HL-60 (cell line): ENCODE data around the gene JUP.

Experiments
- DNase-seq, 2 experiments: peaks; one replicate each; pipeline ENCODE4 v3.0.0-alpha.2; 2010 to 2020; ENCODE audit warnings: low read depth in 1 of 2, low spot score in 1 of 2
- H3K27ac ChIP-seq: fragments of 250-450 bp; sonication (Bioruptor Pico); replicated peaks from 2 replicates; pipeline ENCODE4 v1.5.1; 2020; ENCODE audit warnings: mild to moderate bottlenecking, moderate library complexity
- H3K27me3 ChIP-seq: fragments of 250-450 bp; sonication (Bioruptor Pico); 2 replicates; pipeline ENCODE4 v1.5.1; 2021; ENCODE audit warnings: mild to moderate bottlenecking, moderate library complexity; ENCODE audit not compliant: insufficient read depth, poor library complexity, severe bottlenecking
- H3K4me3 ChIP-seq: replicated peaks from 2 replicates; pipeline ENCODE4 v1.5.1; 2011; ENCODE audit warnings: mild to moderate bottlenecking, control low read depth, low read length; ENCODE audit not compliant: insufficient read depth
- GABPA ChIP-seq: IDR thresholded peaks from 2 replicates; pipeline ENCODE4 v1.6.1; 2012; ENCODE audit warnings: low read depth
- POLR2AphosphoS5 ChIP-seq: IDR thresholded peaks from 2 replicates; pipeline ENCODE4 v1.6.1; 2012; ENCODE audit warnings: low read depth
- SPI1 ChIP-seq: IDR thresholded peaks from 2 replicates; pipeline ENCODE4 v1.6.1; 2012; ENCODE audit warnings: low read depth, mild to moderate bottlenecking, borderline replicate concordance
- TF ChIP-seq, protein P1 (sequence below): IDR thresholded peaks from one replicate; pipeline ENCODE4 v1.5.1; 2011; ENCODE audit warnings: low read length, control low read depth, inconsistent platforms; ENCODE audit not compliant: insufficient read depth
- TF ChIP-seq, protein P2 (sequence below): IDR thresholded peaks from 2 replicates; pipeline ENCODE4 v1.6.1; 2012; ENCODE audit warnings: low read depth; ENCODE audit not compliant: insufficient replicate concordance

JUP gene

DNA sequence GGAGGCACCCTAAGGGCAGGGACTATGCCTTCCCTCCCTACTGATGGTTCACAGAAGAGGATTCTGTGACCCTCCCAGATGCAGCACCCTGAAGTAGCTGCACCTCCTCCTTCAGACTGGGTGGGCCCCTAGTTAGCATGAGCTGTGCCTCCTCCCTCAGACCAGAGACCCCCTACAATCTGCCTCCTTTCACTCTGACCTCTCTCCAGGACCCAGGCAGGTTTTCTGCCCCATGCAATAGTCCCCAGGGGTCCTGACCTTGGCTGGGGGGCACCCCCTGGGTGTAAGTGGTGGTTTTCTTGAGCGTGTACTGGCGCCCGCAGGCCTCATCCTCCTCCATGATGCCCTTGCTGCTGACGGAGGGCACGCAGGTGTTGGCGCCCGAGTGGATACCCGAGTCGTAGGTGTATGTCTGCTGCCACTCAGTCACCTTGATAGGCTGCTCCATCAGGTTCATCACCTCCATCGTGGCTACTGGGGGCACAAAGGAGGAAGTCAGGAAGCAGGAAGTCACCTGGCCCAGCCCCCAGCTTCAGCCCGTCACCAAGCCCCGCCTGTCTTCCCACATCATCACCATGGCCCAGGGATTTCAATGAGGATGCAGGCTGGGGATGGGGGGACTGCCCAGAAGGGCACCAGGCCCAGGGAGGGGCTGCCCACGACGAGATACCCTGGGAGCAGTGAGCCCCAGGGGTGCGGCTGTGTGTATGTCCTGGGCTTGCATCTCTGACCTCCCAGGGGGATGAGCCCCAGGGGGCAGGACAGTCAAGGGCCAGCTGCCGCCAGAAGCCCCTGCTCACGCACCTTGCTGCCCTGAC is 14.9 kb downstream of the JUP start:
- Histone ChIP-seq H3K27me3 (no peaks in the 10 kb centered on the region), H3K27ac (no peak overlapping the region), H3K4me3 (no peak overlapping the region)
- no peak for DNase-seq
- TF ChIP-seq, protein P1, sequence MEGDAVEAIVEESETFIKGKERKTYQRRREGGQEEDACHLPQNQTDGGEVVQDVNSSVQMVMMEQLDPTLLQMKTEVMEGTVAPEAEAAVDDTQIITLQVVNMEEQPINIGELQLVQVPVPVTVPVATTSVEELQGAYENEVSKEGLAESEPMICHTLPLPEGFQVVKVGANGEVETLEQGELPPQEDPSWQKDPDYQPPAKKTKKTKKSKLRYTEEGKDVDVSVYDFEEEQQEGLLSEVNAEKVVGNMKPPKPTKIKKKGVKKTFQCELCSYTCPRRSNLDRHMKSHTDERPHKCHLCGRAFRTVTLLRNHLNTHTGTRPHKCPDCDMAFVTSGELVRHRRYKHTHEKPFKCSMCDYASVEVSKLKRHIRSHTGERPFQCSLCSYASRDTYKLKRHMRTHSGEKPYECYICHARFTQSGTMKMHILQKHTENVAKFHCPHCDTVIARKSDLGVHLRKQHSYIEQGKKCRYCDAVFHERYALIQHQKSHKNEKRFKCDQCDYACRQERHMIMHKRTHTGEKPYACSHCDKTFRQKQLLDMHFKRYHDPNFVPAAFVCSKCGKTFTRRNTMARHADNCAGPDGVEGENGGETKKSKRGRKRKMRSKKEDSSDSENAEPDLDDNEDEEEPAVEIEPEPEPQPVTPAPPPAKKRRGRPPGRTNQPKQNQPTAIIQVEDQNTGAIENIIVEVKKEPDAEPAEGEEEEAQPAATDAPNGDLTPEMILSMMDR, result no peak
- no peak for TF ChIP-seq GABPA
- TF ChIP-seq, protein P2, sequence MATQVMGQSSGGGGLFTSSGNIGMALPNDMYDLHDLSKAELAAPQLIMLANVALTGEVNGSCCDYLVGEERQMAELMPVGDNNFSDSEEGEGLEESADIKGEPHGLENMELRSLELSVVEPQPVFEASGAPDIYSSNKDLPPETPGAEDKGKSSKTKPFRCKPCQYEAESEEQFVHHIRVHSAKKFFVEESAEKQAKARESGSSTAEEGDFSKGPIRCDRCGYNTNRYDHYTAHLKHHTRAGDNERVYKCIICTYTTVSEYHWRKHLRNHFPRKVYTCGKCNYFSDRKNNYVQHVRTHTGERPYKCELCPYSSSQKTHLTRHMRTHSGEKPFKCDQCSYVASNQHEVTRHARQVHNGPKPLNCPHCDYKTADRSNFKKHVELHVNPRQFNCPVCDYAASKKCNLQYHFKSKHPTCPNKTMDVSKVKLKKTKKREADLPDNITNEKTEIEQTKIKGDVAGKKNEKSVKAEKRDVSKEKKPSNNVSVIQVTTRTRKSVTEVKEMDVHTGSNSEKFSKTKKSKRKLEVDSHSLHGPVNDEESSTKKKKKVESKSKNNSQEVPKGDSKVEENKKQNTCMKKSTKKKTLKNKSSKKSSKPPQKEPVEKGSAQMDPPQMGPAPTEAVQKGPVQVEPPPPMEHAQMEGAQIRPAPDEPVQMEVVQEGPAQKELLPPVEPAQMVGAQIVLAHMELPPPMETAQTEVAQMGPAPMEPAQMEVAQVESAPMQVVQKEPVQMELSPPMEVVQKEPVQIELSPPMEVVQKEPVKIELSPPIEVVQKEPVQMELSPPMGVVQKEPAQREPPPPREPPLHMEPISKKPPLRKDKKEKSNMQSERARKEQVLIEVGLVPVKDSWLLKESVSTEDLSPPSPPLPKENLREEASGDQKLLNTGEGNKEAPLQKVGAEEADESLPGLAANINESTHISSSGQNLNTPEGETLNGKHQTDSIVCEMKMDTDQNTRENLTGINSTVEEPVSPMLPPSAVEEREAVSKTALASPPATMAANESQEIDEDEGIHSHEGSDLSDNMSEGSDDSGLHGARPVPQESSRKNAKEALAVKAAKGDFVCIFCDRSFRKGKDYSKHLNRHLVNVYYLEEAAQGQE, result no peak
- TF ChIP-seq POLR2AphosphoS5, result no peak
- no peak for TF ChIP-seq SPI1

DNA sequence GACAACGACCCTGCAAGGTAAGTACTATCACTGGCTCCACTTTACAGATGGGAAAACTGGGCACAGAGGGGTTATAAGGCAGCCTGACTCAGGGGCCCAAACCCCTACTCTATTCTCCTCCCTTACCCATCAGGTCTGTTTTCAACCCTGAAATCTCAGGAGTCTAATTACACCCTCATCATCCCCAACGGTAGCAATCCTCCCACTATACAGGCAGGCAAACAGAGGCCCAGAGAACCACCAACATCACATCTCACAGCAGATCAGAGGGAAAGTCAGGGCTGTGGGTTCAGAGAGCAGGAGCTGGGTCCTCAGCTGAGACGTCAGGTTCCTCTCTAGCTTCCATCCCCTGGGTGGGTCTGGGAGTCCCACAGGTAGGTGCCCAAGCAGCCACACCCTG is 16.5 kb downstream of the JUP start:
- Histone ChIP-seq H3K27ac (no peak overlapping the region), H3K4me3 (no peak overlapping the region), H3K27me3 (no peaks in the 10 kb centered on the region)
- DNase-seq, result no peak
- TF ChIP-seq, protein P1, result no peak
- no peak for TF ChIP-seq GABPA

DNA sequence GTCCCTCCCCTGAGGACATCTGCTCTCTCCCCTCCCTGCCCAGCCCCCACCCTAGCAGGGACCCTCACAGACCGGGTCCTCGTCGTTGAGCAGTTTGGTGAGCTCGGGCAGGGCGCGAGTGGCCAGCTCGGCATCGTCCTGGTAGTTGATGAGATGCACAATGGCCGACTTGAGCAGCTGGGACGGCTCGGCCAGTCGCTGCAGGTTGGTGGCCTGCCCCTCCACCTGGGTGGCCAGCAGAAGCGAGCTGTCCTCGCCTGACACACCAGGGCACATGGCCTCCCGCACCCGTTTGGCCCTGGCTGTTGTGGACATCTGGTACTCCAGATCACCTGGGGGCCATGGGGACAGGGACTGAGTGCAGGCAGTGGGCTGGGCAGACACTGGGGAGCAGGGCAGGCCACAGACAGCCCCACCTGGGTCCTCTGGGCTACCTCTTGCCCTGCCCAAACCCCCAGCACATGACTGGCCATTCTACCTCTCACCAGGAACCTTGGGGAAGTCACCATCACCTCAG is 17.1 kb downstream of the JUP start:
- Histone ChIP-seq H3K27me3 (no peaks in the 10 kb centered on the region), H3K27ac (no peak overlapping the region), H3K4me3 (no peak overlapping the region)
- TF ChIP-seq SPI1 (no peak), POLR2AphosphoS5 (no peak), GABPA (no peak)
- TF ChIP-seq, protein P2, result no peak
- TF ChIP-seq, protein P1, result no peak
- DNase-seq, result no peak
